ENCODE data around the gene SIRT1. TPM values are rescaled to one million over a fixed set of nuclear protein-coding genes. Genes with fewer than 3 reads are reported as not detected.
"Not testable (repeated sequence)": the region's sequence is repeated elsewhere in the genome, so short reads cannot be mapped to it uniquely, and the experiment has no call there.

SIRT1 gene
- total RNA-seq, 1 experiment from 2014 or later, result 3.6 TPM

DNA sequence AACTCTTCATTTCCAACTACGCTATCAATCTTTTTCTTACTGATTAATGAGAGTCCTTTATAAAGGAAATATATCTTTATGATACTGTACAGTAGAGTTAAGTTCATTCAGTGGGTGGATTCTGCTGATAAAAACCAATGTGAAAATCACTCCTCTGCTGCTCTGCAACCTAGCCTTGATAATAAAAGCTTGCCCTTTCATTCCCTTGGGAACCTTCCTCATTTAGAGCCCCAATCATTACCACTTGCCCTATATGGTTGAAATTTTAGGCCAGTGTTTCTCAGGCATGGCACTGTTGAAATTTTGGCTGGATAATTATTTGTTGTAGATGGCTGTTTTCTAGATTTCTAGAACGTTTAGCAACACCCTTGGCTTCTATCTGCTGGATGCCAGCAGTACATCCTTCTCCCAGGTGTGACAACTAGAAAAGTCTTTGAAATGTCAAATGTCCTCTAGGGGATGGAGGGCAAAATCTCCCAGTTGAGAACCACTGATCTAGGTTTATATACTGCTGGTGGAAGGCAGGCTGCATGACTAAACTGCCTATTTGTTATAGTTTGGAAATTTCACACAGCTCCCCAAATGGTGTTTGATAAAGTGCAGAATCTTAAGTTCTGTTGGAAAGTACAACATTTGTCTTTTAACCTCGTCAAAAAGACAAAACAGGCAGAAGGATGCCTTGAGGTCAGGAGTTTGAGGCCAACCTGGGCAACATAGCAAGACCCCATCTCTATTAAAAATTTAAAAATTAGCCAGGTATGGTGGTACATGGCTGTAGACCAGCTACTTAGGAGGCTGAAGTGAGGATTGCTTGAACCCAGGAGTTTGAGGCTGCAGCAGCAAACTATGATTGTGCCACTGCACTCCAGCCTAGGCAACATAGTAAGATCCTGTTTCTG is 8.9 kb upstream of the SIRT1 start:
- DNase-seq (ENCODE audit: low spot score), result no peak

DNA sequence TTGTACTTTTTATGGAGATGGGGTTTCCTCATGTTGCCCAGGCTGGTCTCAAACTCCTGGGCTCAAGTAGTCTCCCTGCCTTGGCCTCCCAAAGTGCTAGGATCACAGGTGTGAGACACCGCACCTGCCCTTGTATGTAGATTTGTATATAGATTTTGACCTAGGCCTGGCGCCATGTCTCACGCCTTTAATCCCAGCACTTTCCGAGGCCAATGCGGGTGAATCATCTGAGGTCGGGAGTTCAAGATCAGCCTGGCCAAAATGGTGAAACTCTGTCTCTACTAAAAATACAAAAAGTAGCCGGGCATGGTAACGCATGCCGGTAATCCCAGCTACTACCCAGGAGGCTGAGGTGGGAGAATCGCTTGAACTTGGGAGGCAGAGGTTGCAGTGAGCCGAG is 7.0 kb upstream of the SIRT1 start:
- not testable (repeated sequence) for DNase-seq (ENCODE audit: low spot score)

DNA sequence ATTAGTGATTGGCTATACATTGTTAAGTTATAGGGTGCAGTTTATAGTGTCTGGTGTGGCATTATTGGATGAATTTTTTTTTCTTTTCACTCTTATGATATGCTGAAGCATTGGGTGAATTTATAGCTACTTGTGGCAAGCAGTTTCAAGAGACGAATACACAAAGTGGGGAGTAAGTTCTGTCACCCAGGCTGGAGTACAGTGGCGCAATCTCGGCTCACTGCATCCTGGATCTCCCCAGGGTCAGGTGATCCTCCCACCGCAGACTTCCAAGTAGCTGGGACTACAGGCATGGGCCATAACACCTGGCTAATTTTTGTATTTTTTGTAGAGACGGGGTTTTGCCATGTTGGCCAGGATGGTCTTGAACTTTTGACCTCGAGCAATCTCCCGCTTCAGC is 6.3 kb upstream of the SIRT1 start:
- no peak for DNase-seq (ENCODE audit: low spot score)

DNA sequence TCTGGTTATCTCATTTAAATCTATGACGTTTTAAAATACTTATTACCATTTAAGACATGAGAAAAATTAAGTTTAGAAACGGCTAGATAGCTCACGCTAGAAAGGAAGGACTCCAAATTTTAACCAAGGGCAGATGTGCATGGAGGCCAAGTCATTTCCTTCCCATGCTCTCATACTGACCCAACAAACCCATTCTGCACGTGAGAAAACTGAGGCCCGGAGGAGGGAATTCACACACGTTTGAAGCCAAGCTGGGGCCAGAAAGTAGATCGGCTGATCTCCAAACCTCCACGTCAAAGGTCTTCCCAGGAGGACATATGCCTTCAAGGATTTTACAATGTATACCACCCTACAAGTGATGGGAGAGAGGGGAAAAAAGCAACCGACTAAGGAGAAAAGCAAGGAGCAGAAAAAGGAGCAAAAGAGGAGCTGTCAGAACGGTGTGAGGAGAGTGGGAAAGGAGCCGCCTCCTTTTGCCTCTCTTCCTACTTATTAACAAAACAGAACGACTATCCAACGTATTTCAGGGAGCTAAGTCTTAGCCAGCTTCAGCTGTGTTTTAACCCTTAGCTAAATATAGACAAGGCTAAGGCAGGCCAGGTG is 645 bp upstream of the SIRT1 start:
- no peak for DNase-seq (ENCODE audit: low spot score)

DNA sequence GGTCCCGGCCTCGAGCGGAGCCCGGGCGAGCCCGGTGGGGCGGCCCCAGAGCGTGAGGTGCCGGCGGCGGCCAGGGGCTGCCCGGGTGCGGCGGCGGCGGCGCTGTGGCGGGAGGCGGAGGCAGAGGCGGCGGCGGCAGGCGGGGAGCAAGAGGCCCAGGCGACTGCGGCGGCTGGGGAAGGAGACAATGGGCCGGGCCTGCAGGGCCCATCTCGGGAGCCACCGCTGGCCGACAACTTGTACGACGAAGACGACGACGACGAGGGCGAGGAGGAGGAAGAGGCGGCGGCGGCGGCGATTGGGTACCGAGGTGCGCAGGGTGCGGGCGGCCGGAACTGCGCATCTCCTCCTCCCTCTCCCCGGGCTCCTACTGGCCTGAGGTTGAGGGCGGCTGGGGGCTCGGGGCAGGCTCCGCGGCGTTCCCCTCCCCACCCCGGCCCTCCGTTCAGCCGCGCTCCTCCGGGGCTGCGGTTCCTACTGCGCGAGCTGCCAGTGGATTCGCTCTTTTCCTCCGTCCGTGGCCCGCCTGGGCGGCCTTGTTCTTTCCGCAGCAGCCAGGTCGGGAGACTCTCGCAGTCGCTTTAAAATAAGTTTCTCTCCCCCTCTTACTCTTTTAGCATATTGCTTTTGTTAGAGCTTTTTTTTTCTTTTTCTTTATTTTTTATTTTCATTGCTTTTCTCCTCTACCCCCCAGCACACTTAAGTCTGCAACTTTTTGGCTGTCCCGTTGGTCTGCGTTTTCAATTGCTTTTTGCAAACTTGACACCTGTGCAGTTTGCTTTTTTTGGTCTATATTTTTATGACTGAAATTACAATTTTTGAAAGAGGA is 600 bp downstream of the SIRT1 start:
- DNase-seq (ENCODE audit: low spot score), result peak; percentile 66

DNA sequence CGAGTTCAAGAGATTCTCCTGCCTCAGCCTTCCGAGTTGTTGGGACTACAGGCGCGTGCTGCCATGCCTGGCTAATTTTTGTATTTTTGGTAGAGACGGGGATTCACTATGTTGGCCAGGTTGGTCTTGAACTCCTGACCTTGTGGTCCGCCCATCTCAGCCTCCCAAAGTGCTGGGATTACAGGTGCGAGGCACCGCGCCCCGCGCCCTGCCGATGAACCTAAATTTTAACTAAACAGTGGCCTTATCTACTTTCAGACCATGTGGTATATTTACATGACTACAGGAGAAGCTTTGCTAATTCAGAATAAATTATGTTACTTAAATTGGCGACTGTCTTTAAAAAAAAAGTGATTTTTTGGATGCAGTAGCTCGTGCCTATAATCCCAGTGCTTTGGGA is 9.2 kb downstream of the SIRT1 start:
- DNase-seq (ENCODE audit: low spot score), result no peak

DNA sequence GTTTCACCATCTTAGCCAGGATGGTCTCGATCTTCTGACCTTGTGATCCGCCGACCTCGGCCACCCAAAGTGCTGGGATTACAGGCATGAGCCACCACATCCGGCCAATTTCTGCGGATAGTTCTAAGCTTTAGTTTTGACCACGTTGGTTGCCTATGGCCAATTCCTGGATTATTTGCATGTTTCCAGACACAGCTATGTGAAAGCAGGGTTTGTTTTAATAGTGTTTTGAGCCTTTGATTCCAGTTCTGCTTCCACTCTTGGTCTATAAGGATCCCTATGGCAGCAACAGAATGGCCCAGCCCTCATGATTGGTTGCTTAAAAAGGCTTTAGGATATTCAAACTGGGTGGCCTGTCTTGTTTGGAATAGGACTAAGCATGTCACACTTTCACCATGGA is 19.1 kb downstream of the SIRT1 start:
- DNase-seq (ENCODE audit: low spot score), result no peak

DNA sequence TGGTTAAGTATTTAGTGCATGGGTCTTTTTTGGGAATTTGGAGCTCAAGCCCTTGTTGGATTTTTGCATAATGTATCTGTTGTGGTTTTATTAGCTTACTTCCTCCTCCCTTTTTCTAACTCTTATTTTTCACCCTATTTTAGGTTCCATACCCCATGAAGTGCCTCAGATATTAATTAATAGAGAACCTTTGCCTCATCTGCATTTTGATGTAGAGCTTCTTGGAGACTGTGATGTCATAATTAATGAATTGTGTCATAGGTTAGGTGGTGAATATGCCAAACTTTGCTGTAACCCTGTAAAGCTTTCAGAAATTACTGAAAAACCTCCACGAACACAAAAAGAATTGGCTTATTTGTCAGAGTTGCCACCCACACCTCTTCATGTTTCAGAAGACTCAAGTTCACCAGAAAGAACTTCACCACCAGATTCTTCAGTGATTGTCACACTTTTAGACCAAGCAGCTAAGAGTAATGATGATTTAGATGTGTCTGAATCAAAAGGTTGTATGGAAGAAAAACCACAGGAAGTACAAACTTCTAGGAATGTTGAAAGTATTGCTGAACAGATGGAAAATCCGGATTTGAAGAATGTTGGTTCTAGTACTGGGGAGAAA is 28.0 kb downstream of the SIRT1 start:
- no peak for DNase-seq (ENCODE audit: low spot score)

DNA sequence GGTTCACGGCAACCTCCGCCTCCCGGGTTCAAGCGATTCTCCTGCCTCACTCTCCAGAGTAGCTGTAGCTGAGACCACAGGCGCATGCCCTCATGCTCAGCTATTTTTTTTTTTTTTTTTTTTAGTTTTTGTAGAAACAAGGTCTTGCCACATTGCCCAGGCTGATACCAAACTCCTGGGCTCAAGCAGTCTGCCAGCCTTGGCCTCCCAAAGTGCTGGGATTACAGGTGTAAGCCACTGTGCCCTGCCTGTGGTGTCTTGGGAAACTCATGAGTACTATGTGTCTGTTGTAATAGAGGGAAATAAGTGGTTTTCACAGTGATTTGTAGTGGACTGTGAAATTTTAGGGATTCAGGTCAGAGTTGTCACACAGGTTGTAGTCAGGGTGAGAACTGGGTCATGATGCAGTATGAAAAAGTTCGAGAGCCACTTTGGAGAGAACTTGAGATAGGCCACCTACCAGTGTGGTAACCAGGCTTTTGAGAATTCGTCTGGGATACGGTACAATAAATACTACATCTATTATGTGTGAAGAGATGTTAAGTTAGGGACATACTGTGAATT is 30.4 kb downstream of the SIRT1 start:
- DNase-seq (ENCODE audit: low spot score), result no peak

DNA sequence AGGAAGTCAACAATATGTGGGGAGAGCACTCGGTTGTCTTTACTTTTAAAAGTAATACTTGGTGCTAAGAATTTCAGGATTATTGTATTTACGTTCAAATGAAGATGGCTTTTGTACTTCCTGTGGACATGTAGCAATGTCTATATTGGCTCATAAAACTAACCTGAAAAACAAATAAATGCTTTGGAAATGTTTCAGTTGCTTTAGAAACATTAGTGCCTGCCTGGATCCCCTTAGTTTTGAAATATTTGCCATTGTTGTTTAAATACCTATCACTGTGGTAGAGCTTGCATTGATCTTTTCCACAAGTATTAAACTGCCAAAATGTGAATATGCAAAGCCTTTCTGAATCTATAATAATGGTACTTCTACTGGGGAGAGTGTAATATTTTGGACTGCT is 32.7 kb downstream of the SIRT1 start:
- DNase-seq (ENCODE audit: low spot score), result no peak

DNA sequence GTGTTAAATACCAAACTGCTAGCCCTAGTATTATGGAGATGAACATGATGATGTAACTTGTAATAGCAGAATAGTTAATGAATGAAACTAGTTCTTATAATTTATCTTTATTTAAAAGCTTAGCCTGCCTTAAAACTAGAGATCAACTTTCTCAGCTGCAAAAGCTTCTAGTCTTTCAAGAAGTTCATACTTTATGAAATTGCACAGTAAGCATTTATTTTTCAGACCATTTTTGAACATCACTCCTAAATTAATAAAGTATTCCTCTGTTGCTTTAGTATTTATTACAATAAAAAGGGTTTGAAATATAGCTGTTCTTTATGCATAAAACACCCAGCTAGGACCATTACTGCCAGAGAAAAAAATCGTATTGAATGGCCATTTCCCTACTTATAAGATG is 33.2 kb downstream of the SIRT1 start:
- no peak for DNase-seq (ENCODE audit: low spot score)

DNA sequence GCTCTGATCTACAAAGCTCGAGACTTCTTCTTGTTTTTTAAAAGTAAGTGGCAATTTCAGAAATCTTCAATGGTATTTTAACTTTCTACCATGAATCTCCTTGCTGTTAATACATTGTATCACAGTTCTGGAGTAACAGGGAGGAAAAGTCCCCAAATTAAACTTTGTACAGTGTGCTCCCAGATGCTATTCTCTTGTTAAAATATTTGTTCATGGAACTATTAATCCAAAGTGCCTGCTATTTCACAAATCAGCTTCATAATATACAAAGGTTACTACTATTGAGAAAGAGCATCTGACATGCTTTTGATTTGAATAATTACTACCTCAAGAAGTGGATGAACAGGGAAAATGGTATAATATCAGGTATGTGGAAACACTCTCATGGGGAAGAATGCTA is 36.6 kb downstream of the SIRT1 start:
- no peak for DNase-seq (ENCODE audit: low spot score)

DNA sequence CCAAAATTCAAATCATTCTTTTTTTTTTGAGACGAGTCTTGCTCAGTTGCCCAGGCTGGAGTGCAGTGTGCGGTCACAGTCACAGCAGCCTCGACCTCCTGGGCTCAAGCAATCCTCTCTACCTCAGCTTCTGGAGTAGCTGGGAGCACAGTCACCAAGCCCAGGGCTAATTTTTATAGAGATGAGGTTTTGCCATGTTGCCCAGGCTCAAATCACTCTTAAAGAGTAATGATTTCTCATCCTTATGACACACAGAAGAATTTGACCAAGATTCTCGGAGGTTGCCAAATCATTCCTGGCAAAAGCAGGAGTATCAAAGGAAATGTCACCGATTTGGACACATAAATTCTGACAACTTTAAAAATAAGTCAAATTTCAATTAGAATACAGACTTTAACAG is 39.1 kb downstream of the SIRT1 start:
- no peak for DNase-seq (ENCODE audit: low spot score)

DNA sequence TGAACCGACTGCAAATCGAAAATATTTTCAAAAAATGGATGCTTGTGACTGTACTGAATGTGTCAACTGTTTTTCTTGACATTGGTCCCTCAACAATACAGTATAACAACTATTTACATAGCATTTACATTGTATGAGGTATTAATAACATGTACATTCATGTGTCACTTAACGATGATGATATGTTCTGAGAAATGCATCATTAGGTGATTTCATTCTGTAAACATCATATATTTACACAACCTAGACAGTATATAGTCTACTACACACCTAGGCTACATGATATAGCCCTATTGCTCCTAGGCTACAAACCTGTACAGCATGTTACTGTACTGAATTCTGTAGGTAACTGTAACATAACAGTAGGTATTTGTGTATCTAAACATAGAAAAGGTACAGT is 39.7 kb downstream of the SIRT1 start:
- DNase-seq (ENCODE audit: low spot score), result no peak

DNA sequence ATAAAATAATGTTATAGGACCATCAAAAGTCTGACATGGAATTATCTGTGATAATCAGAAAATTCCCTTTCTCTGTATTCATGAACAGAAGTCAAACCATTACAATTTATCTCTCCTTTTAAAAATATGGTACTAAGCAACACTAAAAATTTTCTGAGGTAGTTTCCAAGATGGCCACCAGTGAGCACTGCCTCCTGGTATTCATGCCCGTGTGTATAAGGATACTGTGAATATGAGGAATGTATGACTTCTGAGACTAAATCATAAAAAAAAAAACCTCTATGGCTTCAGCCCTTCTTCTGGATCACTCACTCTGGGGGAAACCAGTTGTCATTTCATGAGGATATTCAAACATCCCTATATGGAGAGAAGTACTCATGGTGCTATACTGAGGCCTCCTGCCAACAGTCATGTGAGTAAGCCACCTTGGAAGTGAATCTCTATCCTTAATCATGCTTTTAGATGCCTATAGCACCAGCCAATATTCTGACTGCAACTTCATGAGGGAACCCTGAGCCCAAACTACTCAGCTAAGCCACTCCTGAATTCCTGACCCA is 41.1 kb downstream of the SIRT1 start:
- no peak for DNase-seq (ENCODE audit: low spot score)

DNA sequence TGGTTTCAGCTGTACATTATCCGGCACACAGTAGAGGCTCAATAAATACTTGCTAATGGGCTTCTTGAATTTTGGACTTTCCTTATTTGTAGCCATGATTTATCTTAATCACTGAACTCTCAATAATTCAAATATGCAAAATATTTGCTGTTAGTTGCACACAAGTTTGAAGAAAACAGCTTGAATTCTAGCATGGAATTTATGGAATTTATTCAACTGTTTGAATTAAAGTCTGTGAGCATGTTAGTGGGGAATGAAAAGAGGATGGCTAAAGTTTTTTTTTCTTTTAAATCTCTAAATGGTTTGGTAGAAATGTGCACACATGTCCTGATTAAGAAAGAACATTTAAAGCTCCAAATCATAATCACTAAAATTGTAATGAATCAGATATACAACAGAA is 42.5 kb downstream of the SIRT1 start:
- DNase-seq (ENCODE audit: low spot score), result no peak

DNA sequence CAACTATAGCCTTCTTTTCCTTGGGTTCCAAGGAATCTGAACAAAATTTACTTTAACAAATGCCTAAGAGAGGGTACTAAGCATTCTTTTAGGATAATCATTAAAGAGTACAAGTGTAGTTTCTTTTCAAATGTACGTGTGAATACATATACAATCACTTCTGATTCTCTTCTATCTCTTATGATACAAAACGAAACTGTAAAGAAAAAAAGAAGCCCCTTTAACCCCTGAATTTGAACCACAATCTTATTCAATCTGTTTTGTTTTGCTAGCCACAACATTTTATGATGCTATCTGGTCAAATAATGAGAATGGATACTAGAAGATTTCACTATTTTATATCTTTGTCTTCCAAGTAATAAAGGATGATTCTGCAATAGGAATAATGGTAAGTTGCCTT is 48.7 kb downstream of the SIRT1 start:
- DNase-seq (ENCODE audit: low spot score), result no peak

DNA sequence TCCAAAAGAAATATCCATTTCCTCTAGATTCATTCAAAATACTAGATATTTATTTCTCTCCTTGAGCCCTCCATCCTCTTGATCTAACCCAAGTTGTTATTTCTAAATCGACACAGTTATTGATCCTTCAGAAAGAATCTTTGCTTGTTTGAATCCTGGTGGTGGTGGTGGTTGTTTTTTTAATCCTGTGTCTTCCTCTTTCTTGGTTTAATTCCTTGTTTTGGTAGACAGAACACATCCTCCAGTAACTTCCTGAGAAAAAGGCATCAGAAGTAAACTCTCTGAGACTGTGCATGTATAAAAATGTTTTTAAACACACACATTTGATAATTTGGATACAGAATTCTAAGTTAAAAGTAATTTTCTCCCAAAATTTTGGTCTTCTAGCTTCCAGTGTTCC is 49.9 kb downstream of the SIRT1 start:
- no peak for DNase-seq (ENCODE audit: low spot score)

DNA sequence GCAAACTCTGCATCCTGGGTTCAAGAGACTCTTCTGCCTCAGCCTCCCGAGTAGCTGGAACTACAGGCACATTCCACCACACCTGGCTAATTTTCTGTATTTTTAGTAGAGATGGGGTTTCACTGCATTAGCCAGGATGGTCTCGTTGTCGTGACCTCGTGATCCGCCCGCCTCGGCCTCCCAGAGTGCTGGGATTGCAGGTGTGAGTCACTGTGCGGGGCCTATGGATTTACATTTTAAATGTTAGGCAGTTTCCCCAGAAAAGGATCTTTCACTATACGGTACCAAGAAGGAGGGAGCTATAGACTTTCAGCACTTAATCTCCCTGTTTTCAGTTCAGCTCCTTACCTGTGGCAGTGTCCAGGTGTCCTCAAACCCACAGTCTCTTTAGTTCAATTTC is 50.8 kb downstream of the SIRT1 start:
- no peak for DNase-seq (ENCODE audit: low spot score)

DNA sequence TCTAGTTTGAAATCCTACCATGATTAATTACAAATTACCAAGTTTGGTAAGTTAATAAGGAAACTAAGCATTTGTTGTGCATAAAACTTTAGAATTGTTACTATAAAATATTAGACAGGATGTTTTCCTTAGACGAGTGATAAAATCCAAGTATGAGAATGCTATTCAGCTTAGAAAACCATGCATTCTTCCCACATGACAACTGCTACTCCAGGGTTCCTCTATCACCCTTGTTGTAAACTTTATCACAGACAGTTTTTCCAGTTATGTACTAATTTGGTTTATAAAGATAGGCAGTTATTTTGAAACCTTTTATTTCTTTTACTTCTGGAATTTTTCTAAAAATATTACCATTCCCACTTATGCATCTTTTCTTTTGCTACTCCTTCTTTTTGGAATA is 52.0 kb downstream of the SIRT1 start:
- DNase-seq (ENCODE audit: low spot score), result no peak

DNA sequence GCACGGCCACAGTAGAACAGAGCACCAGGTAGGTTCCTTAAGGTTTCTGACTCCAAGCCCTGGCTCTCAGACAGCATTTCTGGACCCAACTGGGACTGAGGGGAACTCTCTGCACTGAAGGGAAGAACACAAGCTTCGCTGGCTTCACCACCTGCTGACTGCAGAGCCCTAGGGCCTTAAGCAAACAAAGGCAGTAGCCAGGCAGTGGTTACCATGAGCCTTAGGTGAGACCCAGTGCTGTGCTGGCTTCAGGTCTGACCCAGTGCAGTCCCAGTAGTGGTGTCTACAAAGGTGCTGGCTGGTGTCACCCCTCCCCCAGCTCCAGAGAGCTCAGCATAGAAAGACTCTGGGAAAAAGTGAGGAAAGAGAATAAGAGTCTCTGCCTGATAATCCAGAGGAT is 59.5 kb downstream of the SIRT1 start:
- no peak for DNase-seq (ENCODE audit: low spot score)

All from HT-29 (cell line).